Measurements from ENCODE around the gene WDR76.

GRCh38 chr15:43799945-43800285 lies 26.9 kb upstream of the WDR76 start, which contains the start of gene SERINC4:
- TF ChIP-seq FOXA1 (IDR thresholded peaks at IDR 0.05) (no peak), SP1 (IDR thresholded peaks at IDR 0.05) (no peak), HDGF (IDR thresholded peaks at IDR 0.05; ENCODE audit: borderline replicate concordance) (no peak), SUZ12 (IDR thresholded peaks at IDR 0.05) (no peak), LEF1 (IDR thresholded peaks at IDR 0.05; ENCODE audit: borderline replicate concordance) (no peak), BHLHE40 (IDR thresholded peaks at IDR 0.05; ENCODE audit: borderline replicate concordance) (no peak), FOXM1 (IDR thresholded peaks at IDR 0.05; ENCODE audit: borderline replicate concordance) (no peak), CTBP1 (IDR thresholded peaks at IDR 0.05; ENCODE audit: borderline replicate concordance) (no peak), ELF4 (IDR thresholded peaks at IDR 0.05) (no peak), TARDBP (IDR thresholded peaks at IDR 0.05) (no peak), FOXK2 (IDR thresholded peaks at IDR 0.05) (no peak), ZNF384 (IDR thresholded peaks at IDR 0.05) (no peak)
